NCI-H510A (cell line): ENCODE data around the gene ATL2.
"Not testable (repeated sequence)": the region's sequence is repeated elsewhere in the genome, so short reads cannot be mapped to it uniquely, and the experiment has no call there.

Experiments
- DNase-seq: peaks from one replicate; lab custom pipeline; 2025; lab: John Stamatoyannopoulos, UW

The ATL2 gene

DNA sequence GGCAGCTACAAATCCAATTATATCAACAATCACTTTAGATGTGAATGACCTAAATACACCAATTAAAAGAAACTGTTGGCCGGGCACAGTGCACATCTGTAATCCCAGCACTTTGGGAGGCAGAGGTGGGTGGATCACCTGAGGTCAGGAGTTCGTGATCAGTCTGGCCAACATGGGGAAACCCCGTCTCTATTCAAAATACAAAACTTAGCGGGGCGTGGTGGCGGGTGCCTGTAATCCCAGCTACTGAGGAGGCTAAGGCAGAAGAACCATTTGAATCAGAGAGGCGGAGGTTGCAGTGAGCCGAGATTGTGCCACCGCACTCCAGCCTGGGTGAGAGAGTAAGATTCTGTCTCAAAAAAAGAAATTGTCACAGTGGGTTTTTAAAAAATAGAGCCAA, 49.5 kb downstream of the ATL2 start:
- DNase-seq = no peak

DNA sequence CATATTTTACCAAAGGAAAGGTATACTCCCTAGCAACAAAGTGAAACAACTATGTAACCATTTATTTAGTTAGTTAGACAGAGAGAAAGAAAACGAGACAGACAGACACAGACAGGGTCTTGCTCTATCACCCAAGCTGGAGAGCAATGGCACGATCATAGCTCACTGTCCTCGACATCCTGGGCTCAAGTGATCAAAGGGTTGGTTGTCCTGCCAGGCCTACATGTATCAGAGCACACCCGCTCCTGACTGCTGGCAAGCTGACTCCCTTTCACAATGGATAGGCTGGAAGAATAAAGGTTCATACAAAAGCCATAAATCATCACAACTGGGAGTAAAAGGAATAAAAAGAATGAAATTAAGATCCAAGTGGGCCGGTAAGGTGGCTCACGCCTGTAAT, 53.5 kb downstream of the ATL2 start:
- no peak for DNase-seq

GRCh38 chr2:38322224-38322914, 54.7 kb downstream of the ATL2 start:
- DNase-seq = no peak

GRCh38 chr2:38319240-38319639, 57.8 kb downstream of the ATL2 start:
- not testable (repeated sequence) for DNase-seq

DNA sequence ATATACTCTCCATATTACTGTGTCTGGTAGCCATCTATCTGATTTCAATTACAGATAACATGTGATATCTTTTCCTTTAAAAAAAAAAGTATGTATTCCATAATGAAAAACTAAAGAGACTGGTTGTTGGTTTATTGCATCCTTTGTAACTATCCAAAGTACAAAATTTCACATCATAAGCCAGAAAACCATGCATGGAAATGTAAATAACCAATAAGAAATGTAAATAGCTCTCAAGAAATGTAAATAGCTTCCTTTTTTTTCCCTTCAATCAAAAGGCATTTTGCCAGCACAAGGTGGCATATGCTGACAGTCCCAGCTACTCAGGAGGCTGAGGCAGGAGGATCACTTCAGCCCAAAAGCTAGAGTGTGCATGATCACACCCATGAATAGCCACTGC, 59.3 kb downstream of the ATL2 start:
- DNase-seq = no peak

GRCh38 chr2:38315707-38316333, 61.3 kb downstream of the ATL2 start:
- DNase-seq = no peak

DNA sequence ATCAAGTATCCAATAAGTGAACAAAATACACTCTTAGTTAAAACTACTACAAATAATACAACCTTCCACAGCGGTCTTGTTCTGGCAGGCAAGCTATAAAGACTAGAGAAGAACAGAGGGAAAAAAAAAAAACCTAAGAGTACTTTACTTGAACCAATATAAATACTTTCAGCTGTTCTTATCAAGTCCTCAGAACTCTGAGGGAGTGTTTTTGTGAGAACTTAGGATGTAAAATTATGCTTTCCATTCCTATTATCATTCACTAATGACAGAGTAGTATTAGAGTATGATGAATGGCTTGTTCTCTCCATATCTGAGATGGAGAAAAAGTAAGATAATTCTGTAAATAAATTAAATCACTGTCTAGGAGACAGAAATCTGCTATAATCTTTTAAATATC, 68.3 kb downstream of the ATL2 start:
- no peak for DNase-seq

DNA sequence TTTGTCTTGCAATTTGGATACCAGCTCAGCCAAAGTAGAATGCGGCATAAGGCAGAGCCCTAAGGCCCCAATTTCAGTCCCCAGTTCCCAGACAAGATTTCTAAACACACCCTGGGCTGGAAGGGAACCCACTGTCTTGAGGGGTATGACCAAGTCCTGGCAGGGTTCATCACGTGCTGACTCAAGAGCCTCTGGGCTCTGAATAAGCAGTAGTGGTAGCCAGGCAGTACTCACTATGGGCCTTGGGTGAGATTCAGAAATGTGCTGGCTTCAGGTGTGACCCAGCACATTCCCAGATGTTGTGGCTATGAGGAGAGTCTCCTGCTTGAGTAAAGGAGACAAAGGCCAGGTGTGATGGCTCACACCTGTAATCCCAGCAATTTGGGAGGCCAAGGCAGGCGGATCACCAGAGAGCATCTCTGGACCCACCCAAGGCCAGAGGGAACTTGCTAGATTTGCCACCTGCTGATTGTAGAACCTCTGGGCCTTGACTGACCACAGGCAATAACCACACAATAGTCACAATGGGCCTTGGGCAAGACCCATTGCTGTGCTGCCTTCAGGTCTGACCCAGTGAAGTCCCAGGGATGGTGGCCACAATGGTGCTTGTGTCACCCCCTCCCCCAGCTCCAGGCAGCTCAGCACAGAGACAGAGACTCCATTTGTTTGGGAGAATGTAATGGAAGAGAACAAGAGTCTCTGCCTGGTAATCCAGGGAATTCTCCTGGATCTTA, 74.9 kb downstream of the ATL2 start:
- no peak for DNase-seq

DNA sequence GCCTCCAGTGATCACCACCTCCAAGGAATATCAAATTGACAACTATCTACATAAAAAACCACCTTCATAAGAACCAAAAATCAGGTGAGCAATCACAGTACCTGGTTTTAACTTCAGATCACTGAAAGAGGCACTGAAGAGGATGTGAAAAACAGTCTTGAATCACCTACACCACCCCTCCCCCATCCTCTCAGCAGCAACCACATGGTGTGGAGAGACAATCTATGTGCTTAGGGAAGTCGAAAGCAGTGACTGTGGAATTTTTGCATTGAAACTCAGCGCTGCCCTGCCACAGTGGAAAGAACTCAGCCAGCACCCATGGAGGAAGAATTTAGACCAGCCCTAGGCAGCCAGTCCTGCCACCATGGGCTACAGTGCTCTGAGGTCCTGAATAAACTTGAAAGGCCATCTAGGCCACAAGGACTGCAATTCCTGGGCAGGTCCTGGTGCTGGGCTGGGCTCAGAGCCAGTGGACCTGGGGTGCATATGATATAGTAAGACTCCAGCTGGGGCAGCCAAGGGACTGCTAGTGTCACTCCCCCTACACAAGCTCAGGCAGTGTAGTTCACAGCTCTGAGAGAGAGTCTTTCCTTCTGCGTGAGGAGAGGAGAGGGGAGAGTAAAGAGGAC, 75.6 kb downstream of the ATL2 start:
- no peak for DNase-seq

- DNase-seq = no peak
Measured at GRCh38 chr2:38298539-38298938, 78.5 kb downstream of the ATL2 start.

DNA sequence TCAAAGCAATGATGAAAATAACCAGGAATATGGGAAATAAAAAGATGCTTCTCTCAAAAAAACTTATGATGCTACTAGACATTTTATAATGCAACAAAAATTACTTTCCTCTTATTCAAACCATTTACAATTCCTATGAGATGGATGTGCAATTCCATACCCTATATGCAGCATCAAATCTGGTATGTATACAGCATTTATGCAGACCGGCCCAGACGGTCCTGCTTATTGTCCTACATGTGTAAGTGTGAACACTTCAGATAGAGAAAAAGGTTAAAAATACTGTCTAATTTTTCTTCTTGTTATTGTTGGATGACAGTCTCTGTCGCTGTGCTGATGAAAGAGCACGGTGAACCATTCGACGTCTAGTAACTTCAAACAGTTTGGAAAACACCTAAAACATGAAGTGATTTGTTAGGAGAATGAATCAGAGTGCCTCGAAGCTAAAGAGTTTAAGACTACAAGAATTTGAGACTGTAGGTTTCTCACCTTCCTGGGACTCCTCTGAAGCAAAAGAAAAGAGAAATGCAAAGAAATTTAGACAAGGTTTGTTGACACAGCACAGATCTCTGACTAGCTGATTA, 80.8 kb downstream of the ATL2 start:
- no peak for DNase-seq

DNA sequence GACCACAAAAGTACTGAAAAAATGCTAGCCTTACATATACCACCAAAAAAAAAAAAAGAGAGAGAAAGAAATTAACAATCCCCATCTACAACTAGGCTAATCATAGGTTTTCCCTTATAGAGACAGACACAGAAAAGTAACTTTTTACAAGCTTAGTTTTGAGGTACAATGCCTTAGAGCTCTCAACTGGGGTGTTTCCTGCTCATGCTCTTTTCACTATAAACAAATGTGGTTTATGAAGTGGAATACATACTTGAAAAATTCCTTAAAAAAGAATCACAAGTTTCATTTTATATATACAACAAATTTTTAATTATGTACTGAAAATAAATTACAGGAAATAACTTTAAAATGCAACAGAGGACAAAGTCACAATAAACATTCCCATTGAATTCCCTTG, 82.5 kb downstream of the ATL2 start:
- no peak for DNase-seq

- no peak for DNase-seq
Measured at GRCh38 chr2:38293152-38293865, 83.8 kb downstream of the ATL2 start.

GRCh38 chr2:38290332-38290731, 86.7 kb downstream of the ATL2 start:
- DNase-seq = no peak

- DNase-seq = no peak
Measured at GRCh38 chr2:38284971-38285370, 92.1 kb downstream of the ATL2 start.

DNA sequence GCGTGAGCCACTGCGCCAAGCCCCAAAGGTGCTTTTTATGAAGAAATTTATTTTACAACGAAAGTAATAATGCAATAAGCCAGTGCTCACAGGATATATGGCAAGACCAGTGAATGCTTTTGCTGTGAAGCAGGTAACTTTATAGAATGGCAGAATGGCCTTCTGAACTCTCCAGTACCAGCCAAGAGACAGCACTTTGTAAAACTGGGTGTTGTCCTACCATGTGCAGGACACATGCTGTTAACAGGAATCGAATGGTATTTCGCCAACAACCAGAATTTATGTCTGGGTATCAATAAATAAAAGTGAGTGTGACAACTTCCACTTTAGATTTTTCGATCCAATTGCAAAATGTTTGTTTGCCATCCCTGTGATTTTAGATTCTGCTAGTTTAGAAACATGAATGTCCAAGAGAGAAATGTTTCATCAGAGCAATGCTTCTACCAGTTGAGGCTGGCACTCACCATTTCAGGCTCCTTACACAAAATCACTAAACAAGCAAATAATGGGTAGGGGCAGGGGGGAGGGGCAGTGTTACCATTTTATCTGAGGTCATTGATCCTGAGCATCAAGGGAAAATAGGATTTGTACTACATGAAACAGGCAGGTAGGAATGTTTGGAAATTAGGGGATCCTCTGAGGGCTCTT, 95.9 kb downstream of the ATL2 start:
- no peak for DNase-seq

GRCh38 chr2:38279201-38279600, 97.9 kb downstream of the ATL2 start:
- DNase-seq = no peak

DNA sequence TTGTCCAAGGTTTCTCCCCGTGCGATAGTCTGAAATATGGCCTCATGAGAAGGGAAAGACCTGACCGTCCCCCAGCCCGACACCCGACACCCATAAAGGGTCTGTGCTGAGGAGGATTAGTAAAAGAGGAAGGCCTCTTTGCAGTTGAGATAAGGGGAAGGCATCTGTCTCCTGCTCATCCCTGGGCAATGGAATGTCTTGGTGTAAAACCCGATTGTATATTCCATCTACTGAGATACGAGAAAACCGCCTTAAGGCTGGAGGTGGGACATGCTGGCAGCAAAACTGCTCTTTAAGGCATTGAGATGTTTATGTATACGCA, 99.0 kb downstream of the ATL2 start:
- DNase-seq = not testable (repeated sequence)

DNA sequence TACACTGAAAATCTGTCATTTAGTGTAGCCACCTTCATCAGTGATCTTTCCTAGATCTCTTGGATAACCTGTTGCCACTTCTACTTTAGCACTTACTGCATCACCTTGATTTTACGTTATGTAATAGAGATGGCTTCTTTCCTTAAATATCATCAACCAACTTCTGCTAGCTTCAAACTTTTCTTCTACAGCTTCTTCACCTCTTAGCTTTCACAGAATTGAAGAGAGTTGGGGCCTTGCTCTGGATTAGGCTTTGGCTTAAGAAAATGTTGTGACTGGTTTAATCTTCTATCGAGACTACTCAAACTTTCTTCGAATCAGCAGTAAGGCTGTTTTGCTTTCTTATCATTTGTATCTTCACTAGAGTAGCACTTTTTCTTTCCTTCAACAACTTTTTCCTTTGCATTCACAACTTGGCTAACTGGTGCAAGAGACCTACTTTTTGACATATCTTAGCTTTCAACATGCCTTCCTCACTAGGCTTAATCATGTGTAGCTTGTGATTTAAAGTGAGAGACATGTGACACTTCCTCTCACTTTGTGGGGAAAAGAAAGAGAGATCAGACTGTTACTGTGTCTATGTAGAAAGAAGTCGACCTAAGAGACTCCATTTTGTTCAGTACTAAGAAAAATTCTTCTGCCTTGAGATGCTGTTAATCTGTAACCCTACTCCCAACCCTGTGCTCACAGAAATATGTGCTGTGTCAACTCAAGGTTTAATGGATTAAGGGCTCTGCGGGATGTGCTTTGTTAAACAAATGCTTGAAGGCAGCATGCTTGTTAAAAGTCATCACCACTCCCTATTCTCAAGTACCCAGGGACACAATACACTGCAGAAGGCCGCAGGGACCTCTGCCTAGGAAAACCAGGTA, 99.6 kb downstream of the ATL2 start:
- no peak for DNase-seq
